Mucosa of descending colon (tissue), 3 donors: ENCODE results near the gene MREG. TPM values are rescaled to one million over a fixed set of nuclear protein-coding genes. Genes with fewer than 3 reads are reported as not detected.

Experiments
- ATAC-seq: fragments of 200-7000 bp; cut with Tn5 transposase; one replicate; pipeline ENCODE4 v1.9.1; 2020; ENCODE audit warnings: mild to moderate bottlenecking, moderate library complexity
- DNase-seq, 3 donors: peaks; one replicate each; pipeline ENCODE4 v3.0.0-alpha.2; 2020
- H3K36me3 ChIP-seq: fragments of 200-600 bp; one replicate; pipeline ENCODE4 v1.8.0; 2021; ENCODE audit warnings: low read depth, mild to moderate bottlenecking
- H3K4me1 ChIP-seq: fragments of 200-600 bp; one replicate; pipeline ENCODE4 v1.8.0; 2021; ENCODE audit warnings: low read depth, mild to moderate bottlenecking
- H3K4me3 ChIP-seq: fragments of 200-600 bp; one replicate; pipeline ENCODE4 v1.8.0; 2021; ENCODE audit warnings: mild to moderate bottlenecking
- H3K9me3 ChIP-seq: fragments of 200-600 bp; one replicate; pipeline ENCODE4 v1.8.0; 2021; ENCODE audit warnings: mild to moderate bottlenecking
- intact Hi-C, 2 donors: fragments of 100-400 bp; cut with DNase I in 1 of 2; cut with micrococcal nuclease in 1 of 2; formaldehyde crosslinking; loops; one replicate each; pipeline versions ENCODE4 v1.11.0 to v1.11.1; 2022; cut with DNase I, micrococcal nuclease
- total RNA-seq, 3 donors: library from RNA; stranded (reverse); fragmentation: NEBNext Ultra II Directional in 2 of 3; extraction: Animal tissue kit (Norgen Biotek cat#: 25700) in 2 of 3; gene quantifications; one replicate each; pipeline versions ENCODE4 v1.2.1 to v1.2.4, GENCODE V29; 2021 to 2023
- TF ChIP-seq, protein P1 (sequence below): fragments of 200-600 bp; IDR thresholded peaks from one replicate; pipeline ENCODE4 v1.8.0; 2022; ENCODE audit warnings: antibody characterized with exemption, mild to moderate bottlenecking
- donor health status: DM: no; HTN: no; CAD: no; lungs with moderate emphysema.
- donor health status: DM: no; HTN: no; CAD: no.
- donor health status: DM: no; HTN: yes; CAD: no.

MREG gene
- total RNA-seq, 3 donors from 2014 or later = 5.7 to 10.9 (median 8.5) TPM

DNA sequence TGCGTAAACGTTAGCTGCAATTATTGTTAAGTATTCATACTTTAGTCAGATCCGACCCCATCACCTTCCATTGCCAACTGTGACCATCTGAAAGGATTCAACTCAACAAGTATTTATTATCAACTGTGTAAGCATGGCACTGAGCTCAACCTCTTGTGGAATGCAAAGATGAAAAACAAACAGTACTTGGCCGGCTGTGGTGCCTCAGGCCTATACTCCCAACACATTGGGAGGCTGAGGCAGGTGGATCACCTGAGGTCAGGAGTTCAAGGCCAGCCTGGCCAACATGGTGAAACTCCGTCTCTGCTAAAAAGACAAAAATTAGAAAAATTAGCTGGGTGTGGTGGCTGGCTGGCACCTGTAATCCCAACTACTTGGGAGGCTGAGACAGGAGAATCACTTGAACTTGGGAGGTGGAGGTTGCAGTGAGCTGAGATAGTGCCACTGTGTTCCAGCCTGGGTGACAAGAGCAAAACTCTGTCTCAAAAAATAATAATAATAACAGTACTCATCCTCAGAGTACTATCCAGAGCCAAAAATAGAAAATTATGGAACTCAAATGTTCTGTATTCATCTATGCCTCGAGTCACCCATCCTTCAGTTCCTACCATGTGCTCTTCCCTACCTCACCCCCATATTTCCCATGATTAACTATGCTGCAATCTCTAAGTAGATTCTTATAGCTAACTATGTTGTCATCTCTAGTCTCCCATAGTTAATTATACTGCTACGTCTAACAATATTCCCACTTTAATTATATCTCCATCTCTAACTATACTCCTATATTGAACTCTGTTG, 8.6 kb upstream of the MREG start:
- Histone ChIP-seq H3K36me3 (no peaks in the 10 kb centered on the region), H3K4me1 (no peaks in the 10 kb centered on the region), H3K9me3 (no peaks in the 10 kb centered on the region), H3K4me3 (no peak overlapping the region)
- ATAC-seq (no peak), DNase-seq (no peak)
- intact Hi-C loops = no loop called here
- TF ChIP-seq, protein P1, sequence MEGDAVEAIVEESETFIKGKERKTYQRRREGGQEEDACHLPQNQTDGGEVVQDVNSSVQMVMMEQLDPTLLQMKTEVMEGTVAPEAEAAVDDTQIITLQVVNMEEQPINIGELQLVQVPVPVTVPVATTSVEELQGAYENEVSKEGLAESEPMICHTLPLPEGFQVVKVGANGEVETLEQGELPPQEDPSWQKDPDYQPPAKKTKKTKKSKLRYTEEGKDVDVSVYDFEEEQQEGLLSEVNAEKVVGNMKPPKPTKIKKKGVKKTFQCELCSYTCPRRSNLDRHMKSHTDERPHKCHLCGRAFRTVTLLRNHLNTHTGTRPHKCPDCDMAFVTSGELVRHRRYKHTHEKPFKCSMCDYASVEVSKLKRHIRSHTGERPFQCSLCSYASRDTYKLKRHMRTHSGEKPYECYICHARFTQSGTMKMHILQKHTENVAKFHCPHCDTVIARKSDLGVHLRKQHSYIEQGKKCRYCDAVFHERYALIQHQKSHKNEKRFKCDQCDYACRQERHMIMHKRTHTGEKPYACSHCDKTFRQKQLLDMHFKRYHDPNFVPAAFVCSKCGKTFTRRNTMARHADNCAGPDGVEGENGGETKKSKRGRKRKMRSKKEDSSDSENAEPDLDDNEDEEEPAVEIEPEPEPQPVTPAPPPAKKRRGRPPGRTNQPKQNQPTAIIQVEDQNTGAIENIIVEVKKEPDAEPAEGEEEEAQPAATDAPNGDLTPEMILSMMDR = no peak

DNA sequence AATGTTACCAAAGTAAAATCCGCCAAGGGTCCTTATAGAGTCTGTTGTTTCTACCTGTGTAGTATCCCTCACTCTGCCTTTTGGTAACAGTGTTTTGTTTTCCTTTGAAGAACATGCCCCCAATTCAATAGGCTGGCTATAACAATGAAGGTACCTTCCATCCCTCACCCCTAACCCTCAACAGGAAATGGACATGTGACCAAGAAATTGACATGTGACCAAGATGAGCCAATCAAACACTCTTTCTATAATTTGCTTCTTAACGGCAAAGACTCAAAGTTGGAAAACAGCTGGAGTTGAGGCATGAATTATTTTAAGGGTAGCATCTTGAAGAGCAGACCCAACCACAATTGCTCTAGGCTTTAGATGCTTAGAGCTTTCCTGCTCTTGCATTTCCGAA, 5.4 kb upstream of the MREG start:
- ATAC-seq = no peak
- Histone ChIP-seq H3K9me3 (no peaks in the 10 kb centered on the region), H3K36me3 (no peaks in the 10 kb centered on the region), H3K4me3 (no peak overlapping the region), H3K4me1 (no peaks in the 10 kb centered on the region)
- intact Hi-C loops = no loop called here
- no peak for DNase-seq
- TF ChIP-seq, protein P1 = no peak

DNA sequence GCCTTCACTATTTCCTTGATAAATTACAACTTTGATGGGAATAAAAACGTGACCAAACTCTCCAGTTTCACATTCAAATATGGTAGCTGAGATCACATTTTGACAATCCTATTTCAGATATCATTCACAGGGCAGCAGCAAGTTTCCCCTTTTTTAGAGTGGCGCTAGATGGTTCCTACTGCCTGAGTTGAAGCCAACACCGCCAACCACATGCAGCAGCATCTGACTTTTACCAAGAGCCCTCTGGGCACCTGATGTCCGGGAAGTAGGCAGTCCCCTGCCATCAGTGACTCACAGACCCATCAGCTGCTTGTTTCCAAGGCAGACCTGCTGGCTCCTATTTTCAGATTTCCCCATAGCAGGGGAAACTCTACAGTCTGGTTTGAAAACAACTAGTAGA, 4.0 kb upstream of the MREG start:
- Histone ChIP-seq H3K9me3 (no peaks in the 10 kb centered on the region), H3K4me1 (peaks cover 4% of the 10 kb centered on the region), H3K4me3 (no peak overlapping the region), H3K36me3 (no peaks in the 10 kb centered on the region)
- intact Hi-C loops = no loop called here
- no peak for ATAC-seq
- DNase-seq = peak in 1 of 3 donors; percentile 11
- TF ChIP-seq, protein P1 = no peak

DNA sequence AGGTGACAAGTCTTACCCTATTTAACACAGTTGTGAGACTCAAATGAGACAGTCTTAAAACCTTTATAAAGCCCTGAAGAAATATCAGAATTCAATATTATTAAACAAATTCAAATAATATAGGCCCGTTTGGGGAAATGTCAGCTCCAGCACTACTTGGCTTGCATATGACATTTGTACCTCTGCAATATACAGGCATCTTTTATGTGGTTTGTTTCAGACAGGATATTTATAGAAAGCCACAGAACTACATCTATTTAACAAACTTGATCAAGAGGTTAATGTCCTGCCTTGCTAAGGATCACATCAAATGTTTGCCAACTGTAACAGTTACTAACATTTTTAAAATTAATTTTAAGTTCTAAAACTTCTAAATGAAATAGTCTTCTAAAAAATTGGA, 3.2 kb upstream of the MREG start:
- Histone ChIP-seq H3K4me3 (no peak overlapping the region), H3K9me3 (no peaks in the 10 kb centered on the region), H3K4me1 (peaks cover 8% of the 10 kb centered on the region), H3K36me3 (no peaks in the 10 kb centered on the region)
- ATAC-seq (no peak), DNase-seq (no peak)
- intact Hi-C loops = no loop called here
- TF ChIP-seq, protein P1 = no peak

DNA sequence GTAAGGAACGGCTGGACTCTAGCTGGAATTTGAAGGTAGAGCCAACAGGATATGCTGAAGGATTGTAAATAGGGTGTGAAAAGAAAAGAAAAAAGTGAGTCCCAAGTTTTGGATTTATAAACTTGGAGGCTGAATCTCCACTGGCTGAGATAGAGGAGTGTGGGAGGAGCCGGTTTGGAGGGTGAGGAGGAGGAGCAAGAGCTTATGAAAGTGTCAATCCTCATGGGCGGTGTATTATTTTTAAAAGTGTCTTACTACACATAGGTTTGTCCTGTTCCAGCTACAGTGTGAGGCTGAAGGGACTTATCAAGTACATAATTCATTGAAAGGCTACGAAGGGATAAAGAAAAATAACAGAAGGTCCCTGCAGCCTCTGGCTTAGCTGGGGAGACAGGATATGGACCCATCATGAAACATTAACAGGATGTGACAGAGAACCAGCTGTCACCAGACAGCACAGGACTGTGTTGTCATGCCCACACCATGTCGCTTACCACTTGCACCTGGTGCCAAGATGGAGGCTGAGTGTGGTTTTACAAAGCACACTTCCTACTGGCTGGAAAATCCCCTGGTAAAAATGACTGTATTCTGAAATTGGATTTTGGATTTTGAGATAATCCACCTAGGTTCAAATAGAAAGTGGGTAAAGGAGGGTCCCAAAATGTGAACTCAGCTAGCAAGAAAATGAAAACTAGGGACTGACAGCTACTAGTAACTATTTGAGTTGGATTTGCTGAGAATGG, 2.5 kb upstream of the MREG start:
- H3K36me3 ChIP-seq = no peaks in the 10 kb centered on the region
- TF ChIP-seq, protein P1 = no peak
- DNase-seq (peak in 1 of 3 donors; percentile 12), ATAC-seq (peak; percentile 59)
- no peak overlapping the region for H3K4me3 ChIP-seq
- intact Hi-C loops = no loop called here
- H3K4me1 ChIP-seq = peaks cover 8% of the 10 kb centered on the region
- no peaks in the 10 kb centered on the region for H3K9me3 ChIP-seq
